Ovary (tissue), 3 donors: ENCODE measurements around the gene CTNNA1.

Source experiments
- EP300 ChIP-seq: sonication (generic); formaldehyde crosslinking; IDR thresholded peaks from one replicate; pipeline ENCODE4 v1.6.1; 2017; ENCODE audit warnings: antibody characterized with exemption
- TF ChIP-seq, protein P1 (sequence below), 3 donors: fragments of 450-650 bp in 2 of 3; fragments of 200-600 bp in 1 of 3; IDR thresholded peaks; one replicate each; pipeline versions ENCODE4 v1.5.1 to v1.8.0; 2016 to 2022; ENCODE audit warnings: antibody characterized with exemption in 3 of 3, mild to moderate bottlenecking in 1 of 3
- donor health status: DM: no; HTN: no; CAD: no.

- TF ChIP-seq, protein P1, sequence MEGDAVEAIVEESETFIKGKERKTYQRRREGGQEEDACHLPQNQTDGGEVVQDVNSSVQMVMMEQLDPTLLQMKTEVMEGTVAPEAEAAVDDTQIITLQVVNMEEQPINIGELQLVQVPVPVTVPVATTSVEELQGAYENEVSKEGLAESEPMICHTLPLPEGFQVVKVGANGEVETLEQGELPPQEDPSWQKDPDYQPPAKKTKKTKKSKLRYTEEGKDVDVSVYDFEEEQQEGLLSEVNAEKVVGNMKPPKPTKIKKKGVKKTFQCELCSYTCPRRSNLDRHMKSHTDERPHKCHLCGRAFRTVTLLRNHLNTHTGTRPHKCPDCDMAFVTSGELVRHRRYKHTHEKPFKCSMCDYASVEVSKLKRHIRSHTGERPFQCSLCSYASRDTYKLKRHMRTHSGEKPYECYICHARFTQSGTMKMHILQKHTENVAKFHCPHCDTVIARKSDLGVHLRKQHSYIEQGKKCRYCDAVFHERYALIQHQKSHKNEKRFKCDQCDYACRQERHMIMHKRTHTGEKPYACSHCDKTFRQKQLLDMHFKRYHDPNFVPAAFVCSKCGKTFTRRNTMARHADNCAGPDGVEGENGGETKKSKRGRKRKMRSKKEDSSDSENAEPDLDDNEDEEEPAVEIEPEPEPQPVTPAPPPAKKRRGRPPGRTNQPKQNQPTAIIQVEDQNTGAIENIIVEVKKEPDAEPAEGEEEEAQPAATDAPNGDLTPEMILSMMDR (IDR thresholded peaks at IDR 0.05): no peak
- TF ChIP-seq EP300: no peak
Observed at GRCh38 chr5:138824924-138825863, 72.0 kb downstream of the CTNNA1 start.
